ENCODE results near the gene PLEKHA7. TPM values are rescaled to one million over a fixed set of nuclear protein-coding genes. Genes with fewer than 3 reads are reported as not detected.

The PLEKHA7 gene
- total RNA-seq, 2 experiments from 2014 or later, result 1.9 to 2.5 TPM

- H3K9me3 Mint-ChIP-seq, result no peaks in the 10 kb centered on the region
- CTCF ChIA-PET, result interaction anchor here (0.6 kb wide), 1 partner anchor 300 kb away, joined by 5 read pairs; no protein-coding TSS in a partner anchor
Measured at GRCh38 chr11:16857186-16857585, 157.0 kb downstream of the PLEKHA7 start.

GRCh38 chr11:16856022-16856471 lies 158.2 kb downstream of the PLEKHA7 start:
- Mint-ChIP-seq H3K27ac (no peak overlapping the region), H3K27me3 (ENCODE audit: low read depth) (peaks cover 2% of the 10 kb centered on the region), H3K9me3 (no peaks in the 10 kb centered on the region), H3K4me1 (ENCODE audit: low read depth) (no peaks in the 10 kb centered on the region), H3K4me3 (no peak overlapping the region), H3K36me3 (ENCODE audit: low read depth) (no peaks in the 10 kb centered on the region)
- intact Hi-C loops (cut with micrococcal nuclease), result no loop called here
- DNase-seq, result no peak
- CTCF ChIA-PET, result no interaction called here

More at GRCh38 chr11:16857186-16857585, 157.0 kb downstream of the PLEKHA7 start:
- H3K27me3 Mint-ChIP-seq (ENCODE audit: low read depth), result peaks cover 2% of the 10 kb centered on the region
- no peaks in the 10 kb centered on the region for H3K36me3 Mint-ChIP-seq (ENCODE audit: low read depth)
- no peak overlapping the region for H3K4me3 Mint-ChIP-seq
- no peak overlapping the region for H3K27ac Mint-ChIP-seq
- DNase-seq, result no peak
- H3K4me1 Mint-ChIP-seq (ENCODE audit: low read depth), result no peaks in the 10 kb centered on the region
- intact Hi-C loops (cut with micrococcal nuclease), result no loop called here

GRCh38 chr11:16854979-16855378 lies 159.2 kb downstream of the PLEKHA7 start:
- CTCF ChIA-PET, result interaction anchor here (1.5 kb wide), 1 partner anchor 33 kb away, joined by 6 read pairs; no protein-coding TSS in a partner anchor
- no peak overlapping the region for H3K4me3 Mint-ChIP-seq
- peaks cover 2% of the 10 kb centered on the region for H3K27me3 Mint-ChIP-seq (ENCODE audit: low read depth)
- DNase-seq, result no peak
- no peak overlapping the region for H3K27ac Mint-ChIP-seq
- intact Hi-C loops (cut with micrococcal nuclease), result no loop called here
- no peaks in the 10 kb centered on the region for H3K36me3 Mint-ChIP-seq (ENCODE audit: low read depth)
- H3K9me3 Mint-ChIP-seq, result no peaks in the 10 kb centered on the region
- H3K4me1 Mint-ChIP-seq (ENCODE audit: low read depth), result no peaks in the 10 kb centered on the region

- CTCF ChIA-PET, result interaction anchor here (1.5 kb wide), 1 partner anchor 32 kb away, joined by 6 read pairs; no protein-coding TSS in a partner anchor
- intact Hi-C loops (cut with micrococcal nuclease), result no loop called here
Measured at GRCh38 chr11:16853859-16854258, 160.4 kb downstream of the PLEKHA7 start.

GRCh38 chr11:16853266-16853665 lies 160.9 kb downstream of the PLEKHA7 start:
- Mint-ChIP-seq H3K9me3 (no peaks in the 10 kb centered on the region), H3K4me3 (no peak overlapping the region), H3K27me3 (ENCODE audit: low read depth) (no peaks in the 10 kb centered on the region), H3K4me1 (ENCODE audit: low read depth) (no peaks in the 10 kb centered on the region), H3K27ac (no peak overlapping the region), H3K36me3 (ENCODE audit: low read depth) (no peaks in the 10 kb centered on the region)
- CTCF ChIA-PET, result no interaction called here
- DNase-seq, result no peak
- intact Hi-C loops (cut with micrococcal nuclease), result no loop called here

More at GRCh38 chr11:16853859-16854258, 160.4 kb downstream of the PLEKHA7 start:
- Mint-ChIP-seq H3K4me1 (ENCODE audit: low read depth) (no peaks in the 10 kb centered on the region), H3K9me3 (no peaks in the 10 kb centered on the region), H3K27me3 (ENCODE audit: low read depth) (no peaks in the 10 kb centered on the region), H3K4me3 (no peak overlapping the region), H3K27ac (no peak overlapping the region), H3K36me3 (ENCODE audit: low read depth) (no peaks in the 10 kb centered on the region)
- no peak for DNase-seq

GRCh38 chr11:16846305-16846704 lies 167.9 kb downstream of the PLEKHA7 start:
- Mint-ChIP-seq H3K27me3 (ENCODE audit: low read depth) (no peaks in the 10 kb centered on the region), H3K36me3 (ENCODE audit: low read depth) (peaks cover 2% of the 10 kb centered on the region), H3K4me3 (no peak overlapping the region), H3K9me3 (no peaks in the 10 kb centered on the region), H3K4me1 (ENCODE audit: low read depth) (no peaks in the 10 kb centered on the region), H3K27ac (peak overlapping the region; percentile 30)
- CTCF ChIA-PET, result no interaction called here
- intact Hi-C loops (cut with micrococcal nuclease), result no loop called here
- DNase-seq, result no peak

- H3K4me1 Mint-ChIP-seq (ENCODE audit: low read depth), result no peaks in the 10 kb centered on the region
- peaks cover 2% of the 10 kb centered on the region for H3K36me3 Mint-ChIP-seq (ENCODE audit: low read depth)
- intact Hi-C loops (cut with micrococcal nuclease), result no loop called here
- H3K27me3 Mint-ChIP-seq (ENCODE audit: low read depth), result no peaks in the 10 kb centered on the region
- CTCF ChIA-PET, result no interaction called here
- no peak overlapping the region for H3K27ac Mint-ChIP-seq
- no peak for DNase-seq
- H3K4me3 Mint-ChIP-seq, result no peak overlapping the region
- H3K9me3 Mint-ChIP-seq, result no peaks in the 10 kb centered on the region
Measured at GRCh38 chr11:16844268-16844771, 169.9 kb downstream of the PLEKHA7 start.

GRCh38 chr11:16843294-16843693 lies 170.9 kb downstream of the PLEKHA7 start:
- peaks cover 2% of the 10 kb centered on the region for H3K36me3 Mint-ChIP-seq (ENCODE audit: low read depth)
- H3K27ac Mint-ChIP-seq, result no peak overlapping the region
- CTCF ChIA-PET, result no interaction called here
- intact Hi-C loops (cut with micrococcal nuclease), result no loop called here
- no peak overlapping the region for H3K4me3 Mint-ChIP-seq
- H3K9me3 Mint-ChIP-seq, result no peaks in the 10 kb centered on the region
- no peaks in the 10 kb centered on the region for H3K27me3 Mint-ChIP-seq (ENCODE audit: low read depth)
- H3K4me1 Mint-ChIP-seq (ENCODE audit: low read depth), result no peaks in the 10 kb centered on the region
- no peak for DNase-seq

GRCh38 chr11:16841984-16842383 lies 172.2 kb downstream of the PLEKHA7 start:
- intact Hi-C loops (cut with micrococcal nuclease), result no loop called here
- no peaks in the 10 kb centered on the region for H3K4me1 Mint-ChIP-seq (ENCODE audit: low read depth)
- no peak overlapping the region for H3K4me3 Mint-ChIP-seq
- CTCF ChIA-PET, result no interaction called here
- peaks cover 2% of the 10 kb centered on the region for H3K36me3 Mint-ChIP-seq (ENCODE audit: low read depth)
- H3K27me3 Mint-ChIP-seq (ENCODE audit: low read depth), result no peaks in the 10 kb centered on the region
- no peak for DNase-seq
- H3K9me3 Mint-ChIP-seq, result no peaks in the 10 kb centered on the region
- H3K27ac Mint-ChIP-seq, result no peak overlapping the region

GRCh38 chr11:16841481-16841880 lies 172.7 kb downstream of the PLEKHA7 start:
- Mint-ChIP-seq H3K27me3 (ENCODE audit: low read depth) (no peaks in the 10 kb centered on the region), H3K36me3 (ENCODE audit: low read depth) (peaks cover 2% of the 10 kb centered on the region), H3K4me3 (no peak overlapping the region), H3K4me1 (ENCODE audit: low read depth) (no peaks in the 10 kb centered on the region), H3K27ac (no peak overlapping the region), H3K9me3 (no peaks in the 10 kb centered on the region)
- CTCF ChIA-PET, result no interaction called here
- intact Hi-C loops (cut with micrococcal nuclease), result no loop called here
- DNase-seq, result no peak

- Mint-ChIP-seq H3K4me3 (no peak overlapping the region), H3K9me3 (no peaks in the 10 kb centered on the region), H3K27me3 (ENCODE audit: low read depth) (no peaks in the 10 kb centered on the region), H3K36me3 (ENCODE audit: low read depth) (peaks cover 2% of the 10 kb centered on the region), H3K4me1 (ENCODE audit: low read depth) (no peaks in the 10 kb centered on the region), H3K27ac (no peak overlapping the region)
- CTCF ChIA-PET, result no interaction called here
- DNase-seq, result no peak
- intact Hi-C loops (cut with micrococcal nuclease), result no loop called here
Measured at GRCh38 chr11:16840951-16841350, 173.3 kb downstream of the PLEKHA7 start.

- DNase-seq, result no peak
- intact Hi-C loops (cut with micrococcal nuclease), result no loop called here
- Mint-ChIP-seq H3K9me3 (no peaks in the 10 kb centered on the region), H3K4me1 (ENCODE audit: low read depth) (no peaks in the 10 kb centered on the region), H3K4me3 (no peak overlapping the region), H3K27ac (no peak overlapping the region), H3K27me3 (ENCODE audit: low read depth) (no peaks in the 10 kb centered on the region), H3K36me3 (ENCODE audit: low read depth) (no peaks in the 10 kb centered on the region)
- CTCF ChIA-PET, result no interaction called here
Measured at GRCh38 chr11:16839821-16840220, 174.4 kb downstream of the PLEKHA7 start.

- DNase-seq, result no peak
- Mint-ChIP-seq H3K36me3 (ENCODE audit: low read depth) (no peaks in the 10 kb centered on the region), H3K4me3 (no peak overlapping the region), H3K9me3 (no peaks in the 10 kb centered on the region), H3K27ac (no peak overlapping the region), H3K27me3 (ENCODE audit: low read depth) (no peaks in the 10 kb centered on the region), H3K4me1 (ENCODE audit: low read depth) (peaks cover 4% of the 10 kb centered on the region)
- CTCF ChIA-PET, result interaction anchor here (0.7 to 4.6 kb wide), 3 partner anchors 14 to 48 kb away, joined by 3 to 19 read pairs (median 4); no protein-coding TSS in a partner anchor
- intact Hi-C loops (cut with micrococcal nuclease), result no loop called here
Measured at GRCh38 chr11:16834384-16834783, 179.8 kb downstream of the PLEKHA7 start.

Data from activated naive CD4-positive, alpha-beta T cell treated with anti-CD3 and anti-CD28 coated beads for 36 hours (primary cell).